Measurements from ENCODE around the gene METTL9. TPM values are rescaled to one million over a fixed set of nuclear protein-coding genes. Genes with fewer than 3 reads are reported as not detected.
"Not testable (repeated sequence)": the region's sequence is repeated elsewhere in the genome, so short reads cannot be mapped to it uniquely, and the experiment has no call there.

Gene METTL9
- 100 to 1,000 TPM; 116 to 122 TPM for total RNA-seq

- ATAC-seq, result peak; percentile 94
- CTCF ChIA-PET, result interaction anchor here (3.0 kb wide), 1 partner anchor 41 kb away, joined by 17 read pairs; no protein-coding TSS in a partner anchor
- H3K4me1 Mint-ChIP-seq (ENCODE audit: low read depth), result peaks cover 53% of the 10 kb centered on the region
Observed at GRCh38 chr16:21599122-21600030, at the start of gene METTL9. Gene METTL9 (plus strand): TSS chr16:21599577. CDS start chr16:21599734, 157 bp downstream.

DNA sequence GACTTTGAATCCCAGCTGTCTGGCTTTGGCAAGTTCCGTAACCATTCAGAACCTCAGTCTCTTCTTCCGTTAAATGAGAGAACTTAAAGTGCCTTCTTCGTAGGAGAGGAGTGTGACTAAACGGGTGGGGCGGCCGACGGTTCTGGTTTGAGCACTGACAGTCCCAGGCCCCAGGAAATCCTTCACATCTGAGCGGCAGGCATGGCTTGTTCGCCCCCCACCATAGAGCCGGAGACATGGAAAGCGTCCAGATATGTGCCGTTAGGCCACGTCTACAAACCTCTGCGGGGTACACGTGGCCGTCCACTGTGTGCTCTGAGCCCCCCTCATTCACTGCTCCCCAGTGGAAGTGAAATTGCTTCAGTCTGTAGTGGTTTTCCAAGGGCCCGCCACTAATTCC lies 49.4 kb upstream of the METTL9 start:
- ATAC-seq; H3K36me3 Mint-ChIP-seq (ENCODE audit: low read depth); POLR2A ChIA-PET; CTCF ChIA-PET; DNase-seq; H3K27me3 Mint-ChIP-seq; H3K27ac Mint-ChIP-seq; H3K4me3 Mint-ChIP-seq; intact Hi-C loops (cut with micrococcal nuclease); H3K9me3 Mint-ChIP-seq: not testable (repeated sequence)
- peaks cover 11% of the 10 kb centered on the region for H3K4me1 Mint-ChIP-seq (ENCODE audit: low read depth)

More at GRCh38 chr16:21599122-21600030, at the start of gene METTL9:
- TF ChIP-seq, protein P1, sequence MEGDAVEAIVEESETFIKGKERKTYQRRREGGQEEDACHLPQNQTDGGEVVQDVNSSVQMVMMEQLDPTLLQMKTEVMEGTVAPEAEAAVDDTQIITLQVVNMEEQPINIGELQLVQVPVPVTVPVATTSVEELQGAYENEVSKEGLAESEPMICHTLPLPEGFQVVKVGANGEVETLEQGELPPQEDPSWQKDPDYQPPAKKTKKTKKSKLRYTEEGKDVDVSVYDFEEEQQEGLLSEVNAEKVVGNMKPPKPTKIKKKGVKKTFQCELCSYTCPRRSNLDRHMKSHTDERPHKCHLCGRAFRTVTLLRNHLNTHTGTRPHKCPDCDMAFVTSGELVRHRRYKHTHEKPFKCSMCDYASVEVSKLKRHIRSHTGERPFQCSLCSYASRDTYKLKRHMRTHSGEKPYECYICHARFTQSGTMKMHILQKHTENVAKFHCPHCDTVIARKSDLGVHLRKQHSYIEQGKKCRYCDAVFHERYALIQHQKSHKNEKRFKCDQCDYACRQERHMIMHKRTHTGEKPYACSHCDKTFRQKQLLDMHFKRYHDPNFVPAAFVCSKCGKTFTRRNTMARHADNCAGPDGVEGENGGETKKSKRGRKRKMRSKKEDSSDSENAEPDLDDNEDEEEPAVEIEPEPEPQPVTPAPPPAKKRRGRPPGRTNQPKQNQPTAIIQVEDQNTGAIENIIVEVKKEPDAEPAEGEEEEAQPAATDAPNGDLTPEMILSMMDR (IDR thresholded peaks at IDR 0.05), result no peak
- peak; percentile 95 for DNase-seq
- Mint-ChIP-seq H3K27me3 (no peaks in the 10 kb centered on the region), H3K4me3 (peak within 1 kb of the TSS; percentile 98), H3K9me3 (no peaks in the 10 kb centered on the region), H3K36me3 (ENCODE audit: low read depth) (peaks cover 1% of the 10 kb centered on the region), H3K27ac (peak within 1 kb of the TSS; percentile 88)
- intact Hi-C loops (cut with micrococcal nuclease), result no loop called here
- POLR2A ChIA-PET, result interaction anchor here (0.7 to 2.3 kb wide), 4 partner anchors 10 to 48 kb away, joined by 3 to 18 read pairs (median 4); no protein-coding TSS in a partner anchor

DNA sequence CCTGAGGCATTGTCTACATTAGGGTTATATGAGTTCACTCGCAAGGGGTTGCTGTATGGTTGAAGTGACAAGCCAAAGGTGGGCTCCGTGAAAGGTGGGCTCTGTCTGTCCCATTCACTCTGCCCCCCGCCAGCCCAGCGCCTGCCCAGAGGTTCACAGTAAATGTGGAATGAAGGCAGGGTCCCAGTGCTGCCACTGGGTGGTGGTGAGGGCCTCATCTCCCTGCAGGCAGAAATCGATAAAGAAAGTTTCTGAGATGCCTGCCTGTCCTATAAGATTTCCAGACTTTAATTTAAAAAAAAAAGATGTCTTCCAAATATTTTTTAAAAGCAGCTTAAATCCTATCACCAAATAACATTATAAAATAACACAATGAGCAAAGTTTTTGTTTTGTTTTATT lies 48.9 kb upstream of the METTL9 start:
- CTCF ChIA-PET; ATAC-seq; DNase-seq; intact Hi-C loops (cut with micrococcal nuclease); H3K36me3 Mint-ChIP-seq (ENCODE audit: low read depth); H3K9me3 Mint-ChIP-seq; POLR2A ChIA-PET; H3K27me3 Mint-ChIP-seq; H3K4me3 Mint-ChIP-seq; H3K27ac Mint-ChIP-seq: not testable (repeated sequence)
- peaks cover 16% of the 10 kb centered on the region for H3K4me1 Mint-ChIP-seq (ENCODE audit: low read depth)

DNA sequence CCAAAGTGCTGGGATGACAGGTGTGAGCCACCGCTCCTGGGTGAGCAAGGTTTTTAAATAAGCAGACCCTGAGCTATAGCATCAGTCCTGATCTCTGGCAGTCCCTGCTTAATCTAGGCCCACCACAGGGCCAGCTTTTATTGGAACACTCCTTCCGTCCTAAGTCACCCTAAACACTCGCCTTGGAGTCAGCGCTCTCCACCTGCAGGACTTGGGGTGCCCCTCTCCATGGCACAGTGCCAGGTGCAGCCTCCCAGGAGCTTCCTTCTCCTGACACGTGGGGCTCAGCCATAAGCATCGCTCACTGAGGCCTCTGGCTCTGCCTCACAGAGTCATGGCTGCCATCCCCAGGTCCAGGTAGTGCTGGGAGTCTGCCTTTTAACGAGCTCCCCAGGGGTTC lies 48.3 kb upstream of the METTL9 start:
- CTCF ChIA-PET; H3K36me3 Mint-ChIP-seq (ENCODE audit: low read depth); POLR2A ChIA-PET; H3K27ac Mint-ChIP-seq; ATAC-seq; H3K4me3 Mint-ChIP-seq; H3K9me3 Mint-ChIP-seq; intact Hi-C loops (cut with micrococcal nuclease); DNase-seq: not testable (repeated sequence)
- H3K4me1 Mint-ChIP-seq (ENCODE audit: low read depth), result peaks cover 16% of the 10 kb centered on the region
- H3K27me3 Mint-ChIP-seq, result peaks cover 11% of the 10 kb centered on the region

DNA sequence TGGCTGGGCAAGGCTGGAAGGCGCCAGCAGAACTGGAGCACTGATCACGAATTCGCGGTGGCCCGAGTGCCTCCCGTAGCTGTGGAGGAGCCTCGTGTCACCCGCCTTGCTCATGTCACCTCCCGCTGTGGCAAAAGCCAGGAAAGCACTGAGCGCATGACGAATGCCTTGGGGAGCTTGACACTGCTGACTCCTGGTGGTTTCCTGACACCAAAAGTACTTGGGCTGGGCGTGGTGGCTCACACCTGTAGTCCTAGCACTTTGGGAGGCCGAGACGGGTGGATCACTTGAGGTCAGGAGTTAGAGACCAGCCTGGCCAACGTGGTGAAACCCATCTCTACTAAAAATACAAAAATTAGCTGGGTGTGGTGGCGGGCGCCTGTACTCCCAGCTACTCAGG lies 47.8 kb upstream of the METTL9 start:
- ATAC-seq; H3K9me3 Mint-ChIP-seq; DNase-seq; H3K4me3 Mint-ChIP-seq; H3K36me3 Mint-ChIP-seq (ENCODE audit: low read depth); H3K27ac Mint-ChIP-seq; intact Hi-C loops (cut with micrococcal nuclease); CTCF ChIA-PET: not testable (repeated sequence)
- Mint-ChIP-seq H3K4me1 (ENCODE audit: low read depth) (peaks cover 16% of the 10 kb centered on the region), H3K27me3 (peaks cover 11% of the 10 kb centered on the region)
- POLR2A ChIA-PET, result interaction anchor here (2.0 kb wide), 1 partner anchor 32 kb away, joined by 5 read pairs; no protein-coding TSS in a partner anchor

DNA sequence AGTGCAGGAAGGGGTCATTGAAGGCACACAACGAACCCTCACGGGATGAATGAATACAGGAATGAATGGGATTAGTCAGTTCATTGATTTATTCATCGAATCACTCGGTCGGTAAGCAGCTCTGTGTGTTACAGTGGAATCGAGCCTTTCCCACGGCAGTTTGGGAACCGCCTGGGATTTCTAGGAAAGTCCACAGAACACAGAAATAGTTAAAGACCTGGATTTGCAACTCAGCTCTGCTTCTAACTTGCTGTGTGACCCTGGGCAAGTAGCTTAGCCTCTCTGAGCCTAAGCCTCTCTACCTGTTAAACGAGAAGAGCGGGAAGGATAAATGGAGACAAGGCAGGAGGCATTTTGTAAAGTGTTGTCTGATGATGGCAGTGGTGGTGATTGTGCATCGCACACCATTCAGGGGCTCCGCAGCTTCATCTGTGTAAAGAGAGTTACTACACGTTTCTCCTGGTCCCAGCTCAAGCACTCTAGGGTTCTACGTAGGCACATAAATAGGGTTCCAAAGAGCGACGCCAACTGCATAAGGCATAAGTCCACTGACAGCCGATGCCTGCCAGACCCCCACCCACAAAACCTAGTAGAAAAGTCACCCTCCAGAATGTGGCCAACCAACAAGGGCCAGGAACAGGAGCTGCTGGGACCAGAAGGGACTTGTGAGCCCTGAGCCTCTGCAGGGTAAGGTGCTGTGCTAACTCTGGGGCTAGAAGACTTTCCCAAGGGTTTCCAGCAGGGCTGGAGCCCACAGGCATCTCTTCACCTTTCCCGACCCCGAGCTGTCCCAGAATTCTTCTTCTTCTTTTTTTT lies 45.7 kb upstream of the METTL9 start:
- Mint-ChIP-seq H3K27me3 (peaks cover 11% of the 10 kb centered on the region), H3K4me1 (ENCODE audit: low read depth) (peaks cover 16% of the 10 kb centered on the region)
- ChIA-PET CTCF (interaction anchor here (1.4 kb wide), 1 partner anchor 10 kb away, joined by 5 read pairs; no protein-coding TSS in a partner anchor), POLR2A (interaction anchor here (0.7 to 2.0 kb wide), 4 partner anchors 9 to 46 kb away, joined by 3 to 5 read pairs (median 4); no protein-coding TSS in a partner anchor)
- H3K4me3 Mint-ChIP-seq; H3K27ac Mint-ChIP-seq; H3K36me3 Mint-ChIP-seq (ENCODE audit: low read depth); intact Hi-C loops (cut with micrococcal nuclease); ATAC-seq; DNase-seq; H3K9me3 Mint-ChIP-seq: not testable (repeated sequence)
